ENCODE data around the gene ZCCHC24. TPM values are rescaled to one million over a fixed set of nuclear protein-coding genes. Genes with fewer than 3 reads are reported as not detected.
A peak's percentile ranks its signal among the peaks of the same experiment; 100 is the strongest.

Gene ZCCHC24
- total RNA-seq, 1 experiment from 2014 or later: 12.2 TPM

DNA sequence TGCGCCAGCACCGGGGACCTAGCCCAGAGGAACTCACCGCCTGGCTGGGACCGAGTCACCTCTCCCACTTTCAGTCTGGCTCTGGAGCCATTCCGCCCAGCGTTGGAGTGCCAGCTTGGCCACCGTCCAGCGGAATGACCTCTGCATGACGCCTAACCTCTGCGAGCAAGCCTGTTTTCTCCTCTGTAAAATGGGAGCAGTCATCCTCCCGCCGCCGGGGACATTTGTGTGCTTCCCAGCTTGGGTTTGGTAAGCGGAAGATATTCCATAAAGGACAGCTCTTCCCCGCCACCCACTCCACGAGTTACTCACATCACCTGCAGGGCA lies 1.3 kb upstream of the ZCCHC24 start:
- DNase-seq (ENCODE audit: low spot score): no peak

DNA sequence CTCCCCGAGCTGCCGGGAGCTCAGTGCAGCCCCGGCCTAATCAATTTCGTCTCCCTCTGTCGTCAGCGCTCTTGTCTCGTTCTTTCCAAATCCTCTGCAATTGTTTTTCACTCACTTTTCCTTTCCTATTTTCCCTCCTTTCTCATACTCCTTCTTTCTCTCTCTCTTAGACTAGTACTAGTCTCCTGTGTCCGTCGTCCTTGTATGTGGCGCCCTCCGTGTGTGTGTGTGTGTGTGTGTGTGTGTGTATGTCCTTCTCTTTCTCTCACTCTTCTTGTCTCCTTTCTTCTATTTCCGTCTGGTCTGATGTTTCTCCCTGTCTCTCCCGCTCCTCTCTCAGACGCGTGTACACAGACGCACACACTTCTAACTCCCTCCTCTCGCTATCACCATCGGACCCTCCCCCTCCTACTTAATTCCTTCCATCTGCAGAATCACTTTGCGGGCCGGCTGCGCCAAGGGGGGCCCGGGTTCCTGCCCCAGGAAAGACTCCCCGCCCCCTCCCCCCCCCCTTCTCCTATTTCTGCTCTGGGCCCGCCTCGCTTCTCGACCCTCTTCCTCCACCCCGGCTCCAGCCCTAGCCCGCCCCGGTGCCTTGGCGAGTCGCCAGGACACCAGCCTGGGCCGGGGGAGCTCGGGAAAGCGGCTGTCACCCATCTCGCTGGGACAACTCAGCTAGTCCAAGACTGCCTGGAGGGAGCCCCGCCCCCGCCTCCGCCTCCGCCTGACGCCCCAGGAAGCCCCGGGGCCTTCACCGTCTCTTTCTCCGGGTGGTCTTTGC lies 743 bp upstream of the ZCCHC24 start:
- DNase-seq (ENCODE audit: low spot score): peak; percentile 48

DNA sequence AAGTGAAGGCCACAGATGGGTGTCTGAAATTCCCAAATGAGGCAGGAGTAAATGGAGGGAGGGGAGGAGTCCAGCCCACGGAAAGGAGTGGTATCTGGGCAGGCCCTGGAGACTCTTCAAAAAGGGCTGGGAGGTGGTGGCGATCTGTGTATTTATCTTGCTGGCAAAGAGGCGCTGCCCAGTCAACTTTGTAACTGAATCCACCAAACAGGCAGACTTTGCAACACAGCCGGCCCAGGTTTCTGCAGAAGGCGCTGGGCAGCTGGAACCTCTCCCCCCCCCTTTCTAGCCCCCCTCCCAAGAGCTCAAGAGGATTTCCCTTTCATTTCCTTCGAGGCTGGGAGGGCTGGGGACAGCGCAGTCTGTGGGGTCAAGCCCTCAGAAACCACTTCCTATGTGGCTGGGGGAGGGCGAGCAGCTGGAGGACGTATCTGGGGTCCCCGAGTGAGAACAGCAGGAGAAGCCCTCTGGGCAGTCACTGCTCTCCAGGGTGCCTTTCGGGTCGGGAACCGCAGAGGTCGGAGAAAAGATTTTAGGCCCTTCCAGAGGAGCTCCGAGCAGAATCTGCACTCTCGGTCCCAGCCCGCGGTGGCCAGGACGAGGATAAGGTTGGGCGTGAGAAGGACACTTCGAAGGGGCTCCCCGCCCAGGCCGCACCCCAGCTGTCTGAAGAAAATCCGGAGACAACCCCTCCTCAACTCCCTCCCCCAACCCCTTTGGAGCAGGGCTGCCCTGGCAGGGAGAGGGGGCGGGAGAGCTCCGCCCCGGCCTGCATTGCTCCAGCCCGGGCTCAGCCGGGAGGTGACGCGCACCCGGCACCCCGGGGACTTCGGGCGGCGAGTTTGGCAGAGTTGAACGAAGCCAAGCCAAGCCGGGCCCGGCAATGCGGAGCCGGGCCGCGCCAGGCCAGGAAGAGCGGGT lies 965 bp downstream of the ZCCHC24 start:
- DNase-seq (ENCODE audit: low spot score): peak; percentile 69

DNA sequence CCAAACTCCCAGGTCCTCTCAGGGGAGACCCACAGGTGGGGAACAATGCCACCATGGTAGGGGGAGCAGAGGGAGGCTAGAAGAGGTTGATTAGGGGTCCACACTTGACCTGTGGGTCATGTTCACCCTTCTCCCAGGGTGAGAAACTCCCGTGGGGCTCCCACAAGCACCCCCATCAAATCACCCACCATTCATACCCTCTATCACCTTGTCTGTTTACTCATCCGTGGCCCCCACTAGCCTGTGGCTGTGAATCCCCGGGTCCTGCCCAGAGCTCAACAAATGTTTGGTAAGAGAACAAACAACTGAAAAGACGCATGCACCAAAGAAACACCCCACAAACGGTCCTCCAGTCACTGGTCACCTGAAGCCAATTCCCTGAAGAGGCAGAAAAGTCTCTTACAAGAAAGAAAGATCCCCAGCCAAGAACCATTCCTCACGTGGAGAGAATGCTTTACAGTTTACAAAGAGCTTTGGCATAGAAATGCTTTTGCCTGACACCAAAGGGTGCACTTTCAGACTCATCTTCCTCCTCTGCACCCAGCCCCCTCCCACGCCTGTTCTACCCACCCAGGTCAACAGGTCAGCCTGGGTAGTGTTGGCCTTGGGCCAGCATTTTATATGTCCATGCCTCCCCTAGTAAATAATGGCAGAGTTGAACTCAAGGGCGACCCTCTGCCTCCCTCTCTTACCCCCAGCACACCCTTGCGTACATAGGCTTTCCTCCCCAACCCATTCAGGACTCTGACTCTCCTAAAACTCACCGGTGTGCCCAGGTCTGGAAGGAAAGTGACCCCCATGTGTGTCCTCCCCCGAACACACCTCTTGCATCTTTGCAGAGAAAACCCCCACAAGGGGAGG lies 1.9 kb downstream of the ZCCHC24 start:
- no peak for DNase-seq (ENCODE audit: low spot score)

DNA sequence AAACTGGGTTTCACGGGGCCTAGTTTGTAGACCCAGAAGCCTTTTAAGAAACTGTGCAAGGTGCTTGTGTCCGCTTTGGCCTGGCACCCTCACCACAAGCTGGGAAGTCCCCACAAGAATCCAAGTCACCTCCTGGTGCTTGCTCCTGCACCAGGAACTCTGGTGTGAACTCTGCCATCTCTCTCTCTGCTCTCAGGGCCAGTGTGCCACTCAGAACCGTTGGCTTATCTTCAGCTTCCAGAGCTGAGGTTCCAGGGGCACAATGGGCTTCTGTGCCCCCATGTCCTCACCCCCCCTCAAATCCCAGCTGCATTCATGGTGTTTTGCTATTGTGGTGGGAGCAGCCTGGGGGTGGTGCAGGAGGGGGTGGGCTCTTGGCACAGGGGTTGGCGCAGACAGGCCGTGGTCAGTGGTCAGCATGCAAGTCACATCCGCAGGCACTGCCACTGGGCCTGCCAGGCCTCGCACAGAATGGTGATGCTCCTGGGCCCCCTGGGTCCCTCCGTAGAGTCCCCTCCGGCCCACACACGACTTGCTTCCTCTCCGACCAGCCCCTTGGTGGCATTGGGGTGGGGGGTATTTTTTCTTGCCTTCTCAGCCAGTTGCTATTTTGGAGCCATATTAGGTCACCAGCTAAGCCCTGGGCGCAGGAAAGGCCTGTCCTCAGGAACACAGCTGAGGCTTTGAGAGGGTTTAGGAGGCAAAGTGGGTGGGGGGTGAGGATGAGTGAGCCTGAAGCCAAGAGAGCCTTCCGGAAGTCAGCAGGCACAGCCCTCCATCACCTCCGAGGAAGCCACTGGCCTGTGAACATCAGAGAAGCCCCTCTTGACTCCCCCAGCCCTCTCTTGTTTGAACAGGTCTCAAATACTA lies 3.0 kb downstream of the ZCCHC24 start:
- no peak for DNase-seq (ENCODE audit: low spot score)

DNA sequence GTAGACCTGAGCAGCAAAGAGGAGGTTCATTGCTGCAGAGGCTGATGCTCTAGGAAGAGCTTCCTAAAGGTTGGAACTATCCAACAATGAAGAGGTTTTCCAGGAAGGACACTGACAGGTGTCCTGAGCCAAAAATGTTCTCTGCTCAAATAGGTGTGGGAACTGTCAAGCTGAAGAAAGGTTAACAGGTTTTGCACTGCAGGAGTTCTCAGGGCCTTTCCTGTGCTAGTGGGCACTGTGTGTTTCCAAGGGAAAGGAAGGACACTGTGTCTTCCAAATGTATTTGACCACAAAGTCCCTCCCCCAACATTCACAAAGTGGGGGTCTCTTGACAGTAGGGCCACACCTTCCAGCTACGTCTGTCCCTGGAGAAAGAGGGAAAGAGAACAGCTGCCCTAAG lies 4.0 kb downstream of the ZCCHC24 start:
- DNase-seq (ENCODE audit: low spot score): no peak

DNA sequence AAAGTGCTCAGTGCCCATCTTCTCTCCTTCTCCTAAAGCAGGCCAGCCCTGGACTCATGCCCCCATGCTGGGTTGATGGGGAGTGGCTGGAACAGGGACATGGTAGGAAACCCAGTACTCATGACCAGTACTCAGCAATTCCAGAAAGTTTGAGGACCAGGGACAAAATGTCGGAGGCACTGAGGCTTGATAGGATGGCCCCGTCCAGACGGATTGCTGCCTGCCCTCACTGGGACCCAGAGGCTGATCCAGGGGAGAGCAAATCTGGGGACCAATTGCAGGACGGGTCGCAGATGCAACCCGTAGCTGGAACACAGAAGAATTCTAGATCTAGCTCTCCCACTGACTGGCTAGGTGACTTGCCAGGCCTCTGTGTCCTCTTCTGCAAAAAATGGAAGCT lies 5.1 kb downstream of the ZCCHC24 start:
- DNase-seq (ENCODE audit: low spot score): no peak

DNA sequence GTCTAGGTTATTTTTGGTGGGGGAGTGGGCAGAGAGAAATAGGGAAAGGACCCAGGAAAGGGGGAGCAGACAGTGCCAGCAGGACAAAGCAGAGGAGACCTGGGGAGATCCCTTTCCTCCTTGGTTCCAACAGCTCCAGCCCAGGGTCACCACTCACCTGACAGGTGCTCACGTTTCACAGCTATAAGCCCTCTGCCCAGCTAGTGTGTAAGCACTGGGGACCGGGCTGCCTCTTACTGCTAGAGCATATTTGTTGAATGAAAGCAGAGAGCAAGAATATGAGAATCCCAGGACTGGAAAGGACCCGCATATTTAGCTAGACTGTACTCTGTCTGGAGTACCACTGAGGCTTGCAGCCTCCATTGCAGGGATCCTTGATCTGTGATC lies 6.7 kb downstream of the ZCCHC24 start:
- DNase-seq (ENCODE audit: low spot score): no peak

DNA sequence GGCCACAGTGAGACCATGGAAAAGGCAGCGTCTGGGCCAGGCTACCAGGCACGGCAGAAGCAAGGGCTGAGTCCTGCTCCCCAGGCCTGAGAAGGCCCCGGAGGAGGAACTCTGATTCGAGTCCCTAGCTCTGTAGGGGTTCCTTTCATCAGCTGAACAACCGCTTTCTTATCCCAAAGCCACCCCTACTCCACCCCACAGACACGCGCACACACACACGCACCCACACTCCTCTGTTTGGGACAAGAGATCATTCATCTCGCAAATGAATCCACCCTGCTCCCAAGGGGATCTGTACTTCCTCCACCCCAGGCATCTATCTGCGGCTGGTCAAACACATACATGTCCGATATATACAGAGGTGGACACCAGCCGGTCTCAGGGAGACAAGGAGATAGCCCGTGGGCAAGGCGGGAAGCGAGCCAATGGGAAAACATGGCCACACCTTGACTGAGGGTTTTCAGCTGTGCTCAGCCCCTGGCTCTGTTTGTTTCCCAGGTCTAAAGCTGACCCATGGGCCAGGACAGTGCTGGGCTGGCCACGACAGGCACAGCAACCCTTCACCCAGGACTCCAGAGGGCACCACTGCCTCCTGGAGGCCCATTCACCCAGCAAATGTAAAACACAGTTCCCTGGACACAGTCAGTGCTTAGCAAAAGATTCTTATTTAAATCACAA lies 7.3 kb downstream of the ZCCHC24 start:
- DNase-seq (ENCODE audit: low spot score): no peak

DNA sequence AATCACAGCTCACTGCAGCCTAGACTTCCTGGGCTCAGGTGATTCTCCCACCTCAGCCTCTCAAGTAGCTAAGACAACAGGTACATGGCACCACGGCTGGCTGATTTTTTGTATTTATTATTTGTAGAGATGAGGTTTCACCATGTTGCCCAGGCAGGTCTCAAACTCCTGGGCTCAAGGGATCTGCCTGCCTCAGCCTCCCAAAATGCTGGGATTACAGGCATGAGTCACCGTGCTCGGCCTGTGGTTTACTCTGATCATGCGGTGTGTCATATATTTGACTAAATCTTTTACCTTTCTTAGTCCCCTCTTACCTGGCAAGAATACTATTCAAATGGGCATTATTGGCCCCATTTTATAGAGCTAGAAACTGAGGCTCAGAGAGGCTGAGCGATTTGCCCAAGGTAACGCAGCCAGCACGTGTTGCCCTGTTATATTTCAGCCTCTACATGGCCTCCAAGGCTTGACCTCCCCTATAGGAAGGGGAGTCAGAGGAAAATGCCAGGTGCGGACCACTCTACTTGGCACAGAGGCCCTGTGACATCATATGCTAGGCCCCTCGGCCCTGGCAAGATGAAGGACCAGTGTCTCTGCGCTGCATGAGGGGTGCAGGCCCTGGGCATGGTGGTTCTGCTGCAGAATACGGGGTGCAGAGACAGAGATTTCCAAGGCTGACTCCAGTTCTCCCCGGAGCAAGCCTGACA lies 8.2 kb downstream of the ZCCHC24 start:
- peak; percentile 37 for DNase-seq (ENCODE audit: low spot score)

DNA sequence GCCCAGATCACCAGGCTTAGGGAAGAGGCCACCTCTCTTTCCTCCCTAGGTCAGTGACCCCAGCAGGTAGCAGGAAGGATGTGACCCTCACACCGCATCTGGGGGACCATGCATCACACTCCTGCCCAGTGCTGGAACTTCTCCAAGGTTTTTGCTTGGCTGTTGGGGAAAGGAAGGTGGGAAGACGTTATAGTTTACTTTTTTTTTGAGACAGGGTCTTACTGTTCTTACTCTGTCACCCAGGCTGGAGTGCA lies 8.6 kb downstream of the ZCCHC24 start:
- DNase-seq (ENCODE audit: low spot score): no peak

DNA sequence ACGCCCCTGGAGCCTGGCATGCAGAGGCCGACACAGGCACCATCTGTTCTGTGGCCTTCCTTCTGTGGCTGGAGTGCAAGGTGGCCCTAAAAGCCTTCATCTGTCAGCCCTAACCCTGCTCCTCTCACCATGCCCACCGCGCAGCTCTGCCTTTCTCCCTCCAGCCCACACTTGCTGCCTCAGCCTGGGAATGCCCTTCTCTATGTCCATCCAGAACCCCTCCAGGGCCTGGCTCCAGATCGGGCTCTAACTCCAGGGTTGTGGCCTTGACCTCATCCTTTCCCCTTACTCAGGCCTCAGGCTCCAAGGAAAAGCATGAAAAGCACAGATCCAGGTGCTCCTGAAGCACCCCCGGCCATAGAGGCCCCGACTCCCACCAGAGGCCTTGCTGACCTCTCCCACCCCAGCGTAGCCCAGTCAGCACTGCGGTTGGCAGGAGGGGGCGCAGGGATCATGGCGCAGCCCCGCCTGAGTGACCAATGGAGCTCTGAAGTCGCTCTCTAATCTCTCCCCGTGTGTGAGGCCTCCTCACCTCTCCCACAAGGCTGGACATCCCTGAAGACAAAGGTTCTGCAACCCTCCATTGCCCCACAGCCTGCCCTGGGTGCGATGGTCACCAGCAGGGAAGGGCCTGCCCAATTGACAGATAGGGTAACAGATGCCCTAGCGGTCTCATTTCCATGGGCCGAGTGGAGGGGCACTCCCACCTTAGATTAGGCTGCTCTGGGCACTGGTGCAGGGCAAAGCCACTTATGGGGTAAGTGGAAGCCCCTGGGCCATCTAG lies 9.2 kb downstream of the ZCCHC24 start:
- no peak for DNase-seq (ENCODE audit: low spot score)

DNA sequence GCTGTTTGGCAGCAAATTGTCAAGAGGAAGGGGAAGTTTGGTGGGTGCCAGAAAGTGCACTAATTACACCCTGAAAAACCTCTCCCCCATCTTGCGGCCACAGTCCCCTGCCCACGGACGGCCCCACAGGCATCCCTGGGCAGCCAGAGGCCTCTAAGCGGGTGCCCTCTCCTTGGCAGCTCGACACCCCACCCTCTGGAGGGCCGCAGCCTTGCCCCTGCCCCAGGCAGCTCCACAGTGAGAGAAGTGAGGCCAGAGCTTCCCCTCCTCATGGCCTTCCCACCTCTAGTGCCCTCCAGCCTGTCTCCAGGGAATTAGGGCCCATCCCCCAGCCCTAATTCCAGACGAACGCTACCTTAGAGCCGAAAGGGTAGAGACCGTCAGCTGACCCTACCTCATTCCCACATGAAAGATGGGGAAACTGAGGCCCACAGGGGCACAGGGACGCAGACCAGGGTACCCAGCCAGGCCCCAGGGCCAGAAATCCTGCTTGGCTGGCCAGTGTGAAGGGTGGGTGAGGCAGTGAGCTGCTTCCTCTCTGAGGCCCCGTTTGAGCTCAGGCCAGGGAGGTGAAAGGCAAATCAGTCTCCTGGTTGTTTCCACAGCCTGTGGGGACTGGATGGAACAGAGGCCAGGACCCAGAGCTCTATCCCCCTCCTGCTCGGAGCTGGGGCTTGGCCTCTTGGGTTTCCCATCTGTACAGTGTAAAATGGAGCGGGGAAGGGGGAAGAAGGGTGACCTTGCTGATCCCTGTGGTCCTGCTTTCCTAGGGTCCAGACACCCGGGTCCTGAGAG lies 10.0 kb downstream of the ZCCHC24 start:
- DNase-seq (ENCODE audit: low spot score): no peak

DNA sequence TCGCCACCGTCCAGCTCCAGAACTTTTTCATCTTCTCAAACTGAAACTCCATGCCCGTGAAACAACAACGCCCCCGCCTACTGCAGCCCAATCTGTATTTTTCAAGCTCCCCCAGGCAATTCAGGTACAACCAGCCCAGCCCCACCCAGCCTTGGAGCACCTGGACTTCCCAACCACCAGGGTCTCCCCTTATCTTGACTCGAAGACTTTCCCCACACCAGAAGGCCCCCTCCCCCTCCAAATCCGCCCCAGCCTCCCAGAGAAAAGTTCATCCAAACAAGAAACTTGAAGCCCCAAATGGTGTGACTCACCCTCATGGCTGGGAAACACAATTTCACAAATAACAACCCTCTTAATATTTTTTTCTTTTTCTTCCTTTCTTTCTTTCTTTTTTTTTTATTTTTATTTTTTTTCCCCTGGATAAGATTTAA lies 10.6 kb downstream of the ZCCHC24 start:
- peak; percentile 30 for DNase-seq (ENCODE audit: low spot score)

DNA sequence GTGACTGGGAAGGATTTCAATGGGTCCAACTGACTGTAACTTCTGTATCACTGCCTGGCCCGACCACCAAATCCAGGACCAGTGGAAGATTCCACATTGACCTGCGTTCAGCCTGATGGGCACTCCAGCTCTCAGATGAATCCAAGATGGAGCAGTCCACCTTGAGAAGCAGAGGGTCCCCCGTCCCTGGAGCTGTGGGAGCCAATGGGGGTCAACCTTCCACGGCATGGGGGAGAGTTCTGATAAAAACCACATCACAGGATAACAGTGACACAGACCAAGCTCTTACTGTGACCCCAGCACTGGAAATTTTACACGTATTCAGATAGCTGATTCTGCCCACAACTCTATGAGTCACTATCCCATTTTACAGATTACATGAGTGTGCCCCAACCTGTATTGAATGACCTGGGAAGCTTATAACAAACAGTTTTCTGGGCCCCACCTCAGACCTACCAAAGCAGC lies 11.2 kb downstream of the ZCCHC24 start:
- no peak for DNase-seq (ENCODE audit: low spot score)

DNA sequence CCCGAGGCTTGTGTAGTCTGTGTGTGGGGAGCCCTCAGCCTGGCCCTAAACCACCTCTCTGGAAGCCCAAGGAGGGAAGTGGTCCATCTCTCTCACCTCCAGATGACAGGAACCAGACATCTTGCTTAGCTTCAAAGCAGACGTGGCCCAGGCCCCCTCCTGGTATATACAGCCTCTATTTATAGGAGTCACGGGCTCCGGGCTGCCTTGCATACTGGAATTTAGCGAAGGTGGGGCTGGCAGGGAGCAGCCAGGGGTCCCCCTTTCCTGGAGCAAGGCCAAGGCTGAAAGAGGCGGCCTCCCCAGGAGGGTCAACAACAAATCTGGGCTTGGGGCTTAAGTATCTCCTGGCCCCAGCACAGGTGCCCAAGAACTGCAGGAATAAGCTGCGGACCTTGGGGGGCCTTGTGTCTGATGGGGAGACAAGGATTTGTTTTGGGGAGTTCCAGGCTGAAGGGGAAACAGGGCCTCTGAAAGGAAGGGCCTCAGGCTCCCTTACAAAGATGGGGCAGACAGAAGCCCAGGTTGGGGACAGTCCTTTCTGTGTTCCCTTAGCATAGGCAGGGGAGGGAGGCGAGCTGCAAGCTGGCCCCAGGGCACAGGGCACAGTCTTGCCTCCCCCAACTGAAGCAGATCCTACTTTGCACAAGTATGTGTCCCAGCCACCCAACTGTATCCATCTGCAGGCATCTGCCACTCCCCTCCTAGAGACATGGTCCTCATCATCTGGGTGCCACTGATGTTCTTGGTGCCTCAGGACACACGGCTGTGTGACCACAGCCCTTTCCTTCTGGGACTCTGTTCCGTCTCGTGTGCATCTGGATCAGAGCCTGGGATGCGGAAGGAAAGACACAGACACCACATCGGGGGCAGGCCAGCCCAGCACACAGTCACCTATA lies 11.9 kb downstream of the ZCCHC24 start:
- no peak for DNase-seq (ENCODE audit: low spot score)

All from A172 (cell line).